Measurements from ENCODE around the gene PAQR8. TPM values are rescaled to one million over a fixed set of nuclear protein-coding genes. Genes with fewer than 3 reads are reported as not detected.

The PAQR8 gene
- total and polyA plus RNA-seq, 2 of the 13 experiments (the other 11 are each of a cell fraction or from before 2014, with no cell fraction given) = 37.7 to 50.7 TPM

DNA sequence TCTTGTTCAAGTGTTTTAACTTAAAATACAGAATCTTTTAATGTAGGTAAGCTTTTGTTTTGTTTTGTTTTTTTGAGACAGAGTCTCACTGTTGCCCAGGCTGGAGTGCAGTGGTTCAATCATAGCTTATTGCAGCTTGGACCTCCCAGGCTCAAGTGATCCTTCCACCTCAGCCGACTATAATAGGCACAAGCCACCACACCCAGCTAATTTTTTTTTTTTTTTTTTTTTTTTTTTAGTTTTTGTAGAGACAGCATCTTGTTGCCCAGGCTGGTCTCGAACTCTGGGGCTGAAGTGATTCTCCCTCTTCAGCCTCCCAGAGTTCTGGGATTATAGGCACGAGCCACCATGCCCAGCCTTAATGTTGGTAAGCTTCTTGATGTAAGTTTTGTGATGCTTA, 61.5 kb downstream of the PAQR8 start:
- H3K4me2 ChIP-seq (ENCODE audit: low read depth, low read length) = no peak overlapping the region
- WGBS (ENCODE audit: low lambda C conversion rate) = 94% methylated on average over 3 of the region's 3 CpGs
- H3K9me3 ChIP-seq (ENCODE audit: low read length) = no peaks in the 10 kb centered on the region
- no peak overlapping the region for H3K9ac ChIP-seq (ENCODE audit: insufficient read depth, low read depth, low read length)
- ChIA-PET POLR2A (interaction anchor here (0.9 to 2.6 kb wide), 4 partner anchors 122 to 242 kb away, joined by 3 to 8 read pairs (median 6); no protein-coding TSS in a partner anchor), CTCF (ENCODE audit: low intra/inter-chr PET ratio, low total read pairs) (no interaction called here)
- intact Hi-C loops (cut with micrococcal nuclease; ENCODE audit: unreplicated experiment) (loop anchor here (5.0 kb wide), 1 partner anchor 79 kb away; no protein-coding TSS in a partner anchor), in situ Hi-C loops (cut with HindIII; ENCODE audit: extremely low pct_ligation_motif_present, low pct_unique_long_range_greater_than_20kb) (no loop called here)
- no peak overlapping the region for H3K27ac ChIP-seq (ENCODE audit: extremely low read length, insufficient read depth, low read length)
- peaks cover 0 to 4% of the 10 kb centered on the region in 2 experiments; a peak in 1 of 5 replicates for H3K27me3 ChIP-seq (ENCODE audit: control insufficient read depth in 1 of 2, insufficient read depth in 2 of 2, low read length in 2 of 2)
- ATAC-seq (no peak), DNase-seq (ENCODE audit: low spot score) (no peak), FAIRE-seq (no peak)
- no TSS peak for BruUV-seq (replicated peaks)
- H4K20me1 ChIP-seq (ENCODE audit: insufficient read depth, low read length) = no peaks in the 10 kb centered on the region
- H3K36me3 ChIP-seq (replicated peaks in 1 of 2; ENCODE audit: control insufficient read depth in 1 of 2, insufficient read depth in 2 of 2, low read length in 2 of 2) = no peaks in the 10 kb centered on the region; a peak in 1 of 5 replicates
- H2AFZ ChIP-seq (ENCODE audit: low read length) = no peak overlapping the region
- peaks cover 4% of the 10 kb centered on the region for H3K79me2 ChIP-seq (ENCODE audit: insufficient read depth, low read length)
- no peak for TF ChIP-seq TBP (CRISPR knock-in tag; IDR thresholded peaks at IDR 0.05)
- TF ChIP-seq, protein P1, sequence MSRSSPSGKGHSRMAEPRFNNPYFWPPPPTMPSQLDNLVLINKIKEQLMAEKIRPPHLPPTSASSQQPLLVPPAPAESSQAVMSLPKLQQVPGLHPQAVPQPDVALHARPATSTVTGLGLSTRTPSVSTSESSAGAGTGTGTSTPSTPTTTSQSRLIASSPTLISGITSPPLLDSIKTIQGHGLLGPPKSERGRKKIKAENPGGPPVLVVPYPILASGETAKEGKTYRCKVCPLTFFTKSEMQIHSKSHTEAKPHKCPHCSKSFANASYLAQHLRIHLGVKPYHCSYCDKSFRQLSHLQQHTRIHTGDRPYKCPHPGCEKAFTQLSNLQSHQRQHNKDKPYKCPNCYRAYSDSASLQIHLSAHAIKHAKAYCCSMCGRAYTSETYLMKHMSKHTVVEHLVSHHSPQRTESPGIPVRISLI (CRISPR knock-in tag; IDR thresholded peaks at IDR 0.05; ENCODE audit: borderline replicate concordance) = no peak
- TF ChIP-seq ZNF792 (CRISPR knock-in tag; IDR thresholded peaks at IDR 0.05) = no peak
- TF ChIP-seq NFE2L2 (IDR thresholded peaks at IDR 0.05; ENCODE audit: low read length) = no peak
- TF ChIP-seq, protein P2, sequence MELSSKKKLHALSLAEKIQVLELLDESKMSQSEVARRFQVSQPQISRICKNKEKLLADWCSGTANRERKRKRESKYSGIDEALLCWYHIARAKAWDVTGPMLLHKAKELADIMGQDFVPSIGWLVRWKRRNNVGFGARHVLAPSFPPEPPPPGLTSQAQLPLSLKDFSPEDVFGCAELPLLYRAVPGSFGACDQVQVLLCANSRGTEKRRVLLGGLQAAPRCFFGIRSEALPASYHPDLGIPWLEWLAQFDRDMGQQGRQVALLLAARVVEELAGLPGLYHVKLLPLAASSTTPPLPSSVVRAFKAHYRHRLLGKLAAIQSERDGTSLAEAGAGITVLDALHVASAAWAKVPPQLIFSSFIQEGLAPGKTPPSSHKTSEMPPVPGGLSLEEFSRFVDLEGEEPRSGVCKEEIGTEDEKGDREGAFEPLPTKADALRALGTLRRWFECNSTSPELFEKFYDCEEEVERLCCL (CRISPR knock-in tag; IDR thresholded peaks at IDR 0.05; ENCODE audit: borderline replicate concordance) = no peak
- TF ChIP-seq, protein P3, sequence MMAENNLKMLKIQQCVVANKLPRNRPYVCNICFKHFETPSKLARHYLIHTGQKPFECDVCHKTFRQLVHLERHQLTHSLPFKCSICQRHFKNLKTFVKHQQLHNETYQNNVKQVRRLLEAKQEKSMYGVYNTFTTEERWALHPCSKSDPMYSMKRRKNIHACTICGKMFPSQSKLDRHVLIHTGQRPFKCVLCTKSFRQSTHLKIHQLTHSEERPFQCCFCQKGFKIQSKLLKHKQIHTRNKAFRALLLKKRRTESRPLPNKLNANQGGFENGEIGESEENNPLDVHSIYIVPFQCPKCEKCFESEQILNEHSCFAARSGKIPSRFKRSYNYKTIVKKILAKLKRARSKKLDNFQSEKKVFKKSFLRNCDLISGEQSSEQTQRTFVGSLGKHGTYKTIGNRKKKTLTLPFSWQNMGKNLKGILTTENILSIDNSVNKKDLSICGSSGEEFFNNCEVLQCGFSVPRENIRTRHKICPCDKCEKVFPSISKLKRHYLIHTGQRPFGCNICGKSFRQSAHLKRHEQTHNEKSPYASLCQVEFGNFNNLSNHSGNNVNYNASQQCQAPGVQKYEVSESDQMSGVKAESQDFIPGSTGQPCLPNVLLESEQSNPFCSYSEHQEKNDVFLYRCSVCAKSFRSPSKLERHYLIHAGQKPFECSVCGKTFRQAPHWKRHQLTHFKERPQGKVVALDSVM (CRISPR knock-in tag; IDR thresholded peaks at IDR 0.05) = no peak
- TF ChIP-seq MXI1 (IDR thresholded peaks at IDR 0.05; ENCODE audit: borderline replicate concordance, low read depth, low read length) = no peak
- TF ChIP-seq, protein P4, sequence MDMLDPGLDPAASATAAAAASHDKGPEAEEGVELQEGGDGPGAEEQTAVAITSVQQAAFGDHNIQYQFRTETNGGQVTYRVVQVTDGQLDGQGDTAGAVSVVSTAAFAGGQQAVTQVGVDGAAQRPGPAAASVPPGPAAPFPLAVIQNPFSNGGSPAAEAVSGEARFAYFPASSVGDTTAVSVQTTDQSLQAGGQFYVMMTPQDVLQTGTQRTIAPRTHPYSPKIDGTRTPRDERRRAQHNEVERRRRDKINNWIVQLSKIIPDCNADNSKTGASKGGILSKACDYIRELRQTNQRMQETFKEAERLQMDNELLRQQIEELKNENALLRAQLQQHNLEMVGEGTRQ (IDR thresholded peaks at IDR 0.05; ENCODE audit: low read depth, low read length) = no peak
- TF ChIP-seq, protein P4 (CRISPR knock-in tag; IDR thresholded peaks at IDR 0.05; ENCODE audit: borderline replicate concordance) = no peak
- TF ChIP-seq PRMT3 (CRISPR knock-in tag; IDR thresholded peaks at IDR 0.05; ENCODE audit: borderline replicate concordance, low read depth) = no peak
- no peak for TF ChIP-seq JDP2 (CRISPR knock-in tag; IDR thresholded peaks at IDR 0.05; ENCODE audit: borderline replicate concordance)
- H3K4me1 ChIP-seq (ENCODE audit: insufficient read depth, low read length) = peaks cover 49% of the 10 kb centered on the region
- H3K4me3 ChIP-seq (replicated peaks in 1 of 3; ENCODE audit: insufficient read depth in 1 of 3, low read depth in 2 of 3, low read length in 3 of 3) = no peak overlapping the region
